HCT116 (cell line): ENCODE measurements around the gene TPI1.

Experiments used
- CTCF ChIP-seq, 3 experiments: fragments of 200-600 bp in 1 of 3; sonication (generic) in 1 of 3; IDR thresholded peaks in 2 of 3; conservative IDR thresholded peaks in 1 of 3; 2 replicates each; pipeline ENCODE4 v1.5.1; 2012 to 2017; ENCODE audit warnings: low read depth in 2 of 3, low read length in 2 of 3, antibody characterized with exemption in 1 of 3, borderline replicate concordance in 1 of 3, control low read depth in 1 of 3, mild to moderate bottlenecking in 1 of 3, mixed read lengths in 1 of 3, mixed run types in 1 of 3, moderate library complexity in 1 of 3; ENCODE audit not compliant: insufficient read depth in 1 of 3
- EZH2phosphoT487 ChIP-seq: fragments of 200-600 bp; IDR thresholded peaks from 2 replicates; pipeline ENCODE4 v1.6.1; 2018; ENCODE audit warnings: antibody characterized with exemption, borderline replicate concordance
- MAX ChIP-seq: IDR thresholded peaks from 2 replicates; pipeline ENCODE4 v1.6.1; 2012
- POLR2A ChIP-seq: IDR thresholded peaks from 2 replicates; pipeline ENCODE4 v1.7.0; 2011; ENCODE audit warnings: borderline replicate concordance; ENCODE audit not compliant: insufficient read depth, insufficient read length; ENCODE audit errors: extremely low read depth
- POLR2AphosphoS5 ChIP-seq: IDR thresholded peaks from 2 replicates; pipeline ENCODE4 v1.6.1; 2011; ENCODE audit warnings: mild to moderate bottlenecking, low read depth, low read length, moderate library complexity
- REST ChIP-seq: IDR thresholded peaks from 2 replicates; pipeline ENCODE4 v1.6.1; 2012; ENCODE audit warnings: low read depth

DNA sequence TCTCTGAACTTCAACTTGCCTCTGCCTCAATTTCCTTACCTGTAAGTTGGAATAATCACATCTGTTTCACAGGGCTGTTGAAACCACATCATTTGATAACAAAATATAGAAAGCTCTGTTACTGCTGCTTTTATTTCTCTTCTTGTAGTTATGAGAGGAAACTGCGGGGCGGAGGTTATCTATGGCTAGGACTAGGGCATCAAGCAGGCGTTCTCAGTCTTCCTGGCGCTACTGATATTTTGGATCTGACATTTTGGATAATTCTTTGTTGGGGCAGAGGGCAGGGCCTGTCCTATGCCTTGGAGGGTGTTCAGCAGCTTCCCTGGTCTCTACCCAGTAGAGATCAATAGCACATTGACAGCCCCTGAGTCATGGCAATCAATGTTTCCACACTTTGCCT, 35.2 kb upstream of the TPI1 start:
- TF ChIP-seq MAX (no peak), POLR2A (no peak), REST (no peak), EZH2phosphoT487 (no peak), CTCF (IDR thresholded peaks at IDR 0.05 in 2 of 3, conservative IDR thresholded peaks at IDR 0.05 in 1 of 3; ENCODE audit: borderline replicate concordance in 1 of 3, insufficient read depth in 1 of 3, low read depth in 2 of 3, low read length in 2 of 3) (no peak), POLR2AphosphoS5 (no peak)
